Esophagus squamous epithelium (tissue), 4 donors: ENCODE measurements around the gene VIPR2.

Source experiments
- POLR2A ChIP-seq, 4 donors: fragments of 450-650 bp; IDR thresholded peaks; one replicate each; pipeline ENCODE4 v1.6.1; 2017; ENCODE audit warnings: antibody characterized with exemption in 4 of 4, mild to moderate bottlenecking in 4 of 4, moderate library complexity in 3 of 4
- TF ChIP-seq, protein P1 (sequence below), 6 experiments: fragments of 450-650 bp in 4 of 6; fragments of 200-600 bp in 2 of 6; sonication (generic) in 2 of 6; IDR thresholded peaks; one replicate each; pipeline ENCODE4 v1.5.1; 2016 to 2019; ENCODE audit warnings: antibody characterized with exemption in 6 of 6, mild to moderate bottlenecking in 4 of 6, moderate library complexity in 4 of 6

DNA sequence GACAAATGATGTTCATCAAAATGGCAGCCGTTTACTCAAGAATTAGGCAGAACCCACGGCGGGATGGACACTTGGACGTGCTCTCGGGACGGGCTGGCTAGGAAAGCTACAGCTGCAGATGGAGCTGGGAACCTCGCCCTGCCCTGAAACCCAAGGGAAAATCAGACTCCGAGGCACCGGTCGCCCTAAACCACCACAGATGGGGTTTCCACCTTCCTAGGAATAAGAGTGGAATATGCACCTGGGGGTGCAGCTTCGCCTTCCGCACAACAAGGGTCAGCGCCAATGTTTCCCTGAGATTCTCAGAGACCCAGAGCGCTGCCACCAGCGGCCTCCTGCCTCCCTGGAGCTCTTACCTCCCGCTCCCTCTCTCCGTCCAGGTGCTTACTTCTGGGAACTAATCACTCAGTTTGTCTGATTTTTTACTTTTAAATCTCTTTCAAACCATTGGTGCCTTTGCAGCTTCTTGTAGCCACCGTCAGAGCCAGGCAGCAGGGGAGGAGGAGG, 165.6 kb downstream of the VIPR2 start:
- TF ChIP-seq, protein P1, sequence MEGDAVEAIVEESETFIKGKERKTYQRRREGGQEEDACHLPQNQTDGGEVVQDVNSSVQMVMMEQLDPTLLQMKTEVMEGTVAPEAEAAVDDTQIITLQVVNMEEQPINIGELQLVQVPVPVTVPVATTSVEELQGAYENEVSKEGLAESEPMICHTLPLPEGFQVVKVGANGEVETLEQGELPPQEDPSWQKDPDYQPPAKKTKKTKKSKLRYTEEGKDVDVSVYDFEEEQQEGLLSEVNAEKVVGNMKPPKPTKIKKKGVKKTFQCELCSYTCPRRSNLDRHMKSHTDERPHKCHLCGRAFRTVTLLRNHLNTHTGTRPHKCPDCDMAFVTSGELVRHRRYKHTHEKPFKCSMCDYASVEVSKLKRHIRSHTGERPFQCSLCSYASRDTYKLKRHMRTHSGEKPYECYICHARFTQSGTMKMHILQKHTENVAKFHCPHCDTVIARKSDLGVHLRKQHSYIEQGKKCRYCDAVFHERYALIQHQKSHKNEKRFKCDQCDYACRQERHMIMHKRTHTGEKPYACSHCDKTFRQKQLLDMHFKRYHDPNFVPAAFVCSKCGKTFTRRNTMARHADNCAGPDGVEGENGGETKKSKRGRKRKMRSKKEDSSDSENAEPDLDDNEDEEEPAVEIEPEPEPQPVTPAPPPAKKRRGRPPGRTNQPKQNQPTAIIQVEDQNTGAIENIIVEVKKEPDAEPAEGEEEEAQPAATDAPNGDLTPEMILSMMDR (IDR thresholded peaks at IDR 0.05) = no peak
- TF ChIP-seq POLR2A (IDR thresholded peaks at IDR 0.05) = no peak
